ENCODE measurements around the gene OPA1. TPM values are rescaled to one million over a fixed set of nuclear protein-coding genes. Genes with fewer than 3 reads are reported as not detected.

Gene OPA1
- total and polyA plus RNA-seq, 2 experiments from 2014 or later: 24.9 to 89.9 TPM

DNA sequence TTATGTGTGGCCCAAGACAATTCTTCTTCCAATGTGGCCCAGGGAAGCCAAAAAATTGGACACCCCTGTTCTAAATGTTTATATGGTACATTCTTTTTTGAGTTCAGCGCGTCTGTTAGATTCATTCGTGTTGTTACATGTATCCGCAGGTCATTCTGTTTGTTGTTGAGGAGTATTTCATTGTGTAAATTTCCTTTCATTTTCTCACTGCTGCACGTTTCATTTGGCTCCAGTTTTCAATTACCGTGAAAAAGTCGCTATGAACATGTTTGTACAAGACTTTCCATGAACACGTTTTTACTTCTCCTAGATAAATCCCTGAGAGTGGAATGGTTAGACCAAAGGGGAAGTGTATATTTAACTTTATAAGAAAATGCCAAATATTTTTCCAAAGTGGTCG is 7.5 kb upstream of the OPA1 start (continued):
- TF ChIP-seq, protein P1, sequence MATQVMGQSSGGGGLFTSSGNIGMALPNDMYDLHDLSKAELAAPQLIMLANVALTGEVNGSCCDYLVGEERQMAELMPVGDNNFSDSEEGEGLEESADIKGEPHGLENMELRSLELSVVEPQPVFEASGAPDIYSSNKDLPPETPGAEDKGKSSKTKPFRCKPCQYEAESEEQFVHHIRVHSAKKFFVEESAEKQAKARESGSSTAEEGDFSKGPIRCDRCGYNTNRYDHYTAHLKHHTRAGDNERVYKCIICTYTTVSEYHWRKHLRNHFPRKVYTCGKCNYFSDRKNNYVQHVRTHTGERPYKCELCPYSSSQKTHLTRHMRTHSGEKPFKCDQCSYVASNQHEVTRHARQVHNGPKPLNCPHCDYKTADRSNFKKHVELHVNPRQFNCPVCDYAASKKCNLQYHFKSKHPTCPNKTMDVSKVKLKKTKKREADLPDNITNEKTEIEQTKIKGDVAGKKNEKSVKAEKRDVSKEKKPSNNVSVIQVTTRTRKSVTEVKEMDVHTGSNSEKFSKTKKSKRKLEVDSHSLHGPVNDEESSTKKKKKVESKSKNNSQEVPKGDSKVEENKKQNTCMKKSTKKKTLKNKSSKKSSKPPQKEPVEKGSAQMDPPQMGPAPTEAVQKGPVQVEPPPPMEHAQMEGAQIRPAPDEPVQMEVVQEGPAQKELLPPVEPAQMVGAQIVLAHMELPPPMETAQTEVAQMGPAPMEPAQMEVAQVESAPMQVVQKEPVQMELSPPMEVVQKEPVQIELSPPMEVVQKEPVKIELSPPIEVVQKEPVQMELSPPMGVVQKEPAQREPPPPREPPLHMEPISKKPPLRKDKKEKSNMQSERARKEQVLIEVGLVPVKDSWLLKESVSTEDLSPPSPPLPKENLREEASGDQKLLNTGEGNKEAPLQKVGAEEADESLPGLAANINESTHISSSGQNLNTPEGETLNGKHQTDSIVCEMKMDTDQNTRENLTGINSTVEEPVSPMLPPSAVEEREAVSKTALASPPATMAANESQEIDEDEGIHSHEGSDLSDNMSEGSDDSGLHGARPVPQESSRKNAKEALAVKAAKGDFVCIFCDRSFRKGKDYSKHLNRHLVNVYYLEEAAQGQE (IDR thresholded peaks at IDR 0.05; ENCODE audit: unreplicated experiment): no peak

DNA sequence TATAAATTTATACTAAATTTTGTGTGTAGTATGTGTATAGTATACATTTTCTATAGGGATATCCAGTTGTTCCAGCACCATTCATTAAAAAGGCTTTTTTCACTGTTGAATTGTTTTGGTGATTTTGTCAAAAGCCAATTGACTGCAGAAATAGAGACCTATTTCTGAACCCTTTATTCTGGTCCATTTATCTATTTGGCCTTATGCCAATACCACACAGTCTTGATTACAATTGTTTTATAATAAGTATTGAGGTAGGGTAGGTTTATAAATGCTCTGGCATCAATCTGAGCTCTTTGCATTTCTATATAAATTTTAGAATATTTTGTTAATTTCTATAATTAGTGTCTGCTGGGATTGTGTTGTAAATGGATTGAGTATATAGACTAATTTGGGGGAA is 6.5 kb upstream of the OPA1 start:
- Histone ChIP-seq H3K4me3 (no peak overlapping the region), H3K36me3 (ENCODE audit: insufficient read depth) (no peaks in the 10 kb centered on the region), H2AFZ (no peak overlapping the region), H3K79me2 (replicated peaks; ENCODE audit: insufficient read depth) (no peaks in the 10 kb centered on the region), H3K9me2 (ENCODE audit: insufficient read depth) (no peaks in the 10 kb centered on the region), H3K27ac (ENCODE audit: low read depth) (no peak overlapping the region), H3K4me1 (ENCODE audit: insufficient read depth) (no peaks in the 10 kb centered on the region), H3F3A (replicated peaks; ENCODE audit: low read depth) (no peaks in the 10 kb centered on the region), H4K20me1 (replicated peaks; ENCODE audit: insufficient read depth) (no peaks in the 10 kb centered on the region), H3K4me2 (no peak overlapping the region), H3K27me3 (ENCODE audit: insufficient read depth) (no peaks in the 10 kb centered on the region)
- no peaks in the 10 kb centered on the region for H3K36me3 Mint-ChIP-seq (ENCODE audit: low read depth)
- ATAC-seq (no peak), DNase-seq (ENCODE audit: low spot score) (no peak)
- H3K27ac Mint-ChIP-seq: no peak overlapping the region
- no peaks in the 10 kb centered on the region for H3K27me3 Mint-ChIP-seq (ENCODE audit: insufficient read depth, low read depth, poor library complexity)
- peaks cover 8% of the 10 kb centered on the region for H3K4me1 Mint-ChIP-seq
- no peak overlapping the region for H3K4me3 Mint-ChIP-seq
- no peaks in the 10 kb centered on the region for H3K9me3 Mint-ChIP-seq
- TF ChIP-seq JUNB (IDR thresholded peaks at IDR 0.05; ENCODE audit: unreplicated experiment): no peak
- no peak for TF ChIP-seq CREB1 (CRISPR knock-in tag; IDR thresholded peaks at IDR 0.05; ENCODE audit: low read depth)
- TF ChIP-seq, protein P2, sequence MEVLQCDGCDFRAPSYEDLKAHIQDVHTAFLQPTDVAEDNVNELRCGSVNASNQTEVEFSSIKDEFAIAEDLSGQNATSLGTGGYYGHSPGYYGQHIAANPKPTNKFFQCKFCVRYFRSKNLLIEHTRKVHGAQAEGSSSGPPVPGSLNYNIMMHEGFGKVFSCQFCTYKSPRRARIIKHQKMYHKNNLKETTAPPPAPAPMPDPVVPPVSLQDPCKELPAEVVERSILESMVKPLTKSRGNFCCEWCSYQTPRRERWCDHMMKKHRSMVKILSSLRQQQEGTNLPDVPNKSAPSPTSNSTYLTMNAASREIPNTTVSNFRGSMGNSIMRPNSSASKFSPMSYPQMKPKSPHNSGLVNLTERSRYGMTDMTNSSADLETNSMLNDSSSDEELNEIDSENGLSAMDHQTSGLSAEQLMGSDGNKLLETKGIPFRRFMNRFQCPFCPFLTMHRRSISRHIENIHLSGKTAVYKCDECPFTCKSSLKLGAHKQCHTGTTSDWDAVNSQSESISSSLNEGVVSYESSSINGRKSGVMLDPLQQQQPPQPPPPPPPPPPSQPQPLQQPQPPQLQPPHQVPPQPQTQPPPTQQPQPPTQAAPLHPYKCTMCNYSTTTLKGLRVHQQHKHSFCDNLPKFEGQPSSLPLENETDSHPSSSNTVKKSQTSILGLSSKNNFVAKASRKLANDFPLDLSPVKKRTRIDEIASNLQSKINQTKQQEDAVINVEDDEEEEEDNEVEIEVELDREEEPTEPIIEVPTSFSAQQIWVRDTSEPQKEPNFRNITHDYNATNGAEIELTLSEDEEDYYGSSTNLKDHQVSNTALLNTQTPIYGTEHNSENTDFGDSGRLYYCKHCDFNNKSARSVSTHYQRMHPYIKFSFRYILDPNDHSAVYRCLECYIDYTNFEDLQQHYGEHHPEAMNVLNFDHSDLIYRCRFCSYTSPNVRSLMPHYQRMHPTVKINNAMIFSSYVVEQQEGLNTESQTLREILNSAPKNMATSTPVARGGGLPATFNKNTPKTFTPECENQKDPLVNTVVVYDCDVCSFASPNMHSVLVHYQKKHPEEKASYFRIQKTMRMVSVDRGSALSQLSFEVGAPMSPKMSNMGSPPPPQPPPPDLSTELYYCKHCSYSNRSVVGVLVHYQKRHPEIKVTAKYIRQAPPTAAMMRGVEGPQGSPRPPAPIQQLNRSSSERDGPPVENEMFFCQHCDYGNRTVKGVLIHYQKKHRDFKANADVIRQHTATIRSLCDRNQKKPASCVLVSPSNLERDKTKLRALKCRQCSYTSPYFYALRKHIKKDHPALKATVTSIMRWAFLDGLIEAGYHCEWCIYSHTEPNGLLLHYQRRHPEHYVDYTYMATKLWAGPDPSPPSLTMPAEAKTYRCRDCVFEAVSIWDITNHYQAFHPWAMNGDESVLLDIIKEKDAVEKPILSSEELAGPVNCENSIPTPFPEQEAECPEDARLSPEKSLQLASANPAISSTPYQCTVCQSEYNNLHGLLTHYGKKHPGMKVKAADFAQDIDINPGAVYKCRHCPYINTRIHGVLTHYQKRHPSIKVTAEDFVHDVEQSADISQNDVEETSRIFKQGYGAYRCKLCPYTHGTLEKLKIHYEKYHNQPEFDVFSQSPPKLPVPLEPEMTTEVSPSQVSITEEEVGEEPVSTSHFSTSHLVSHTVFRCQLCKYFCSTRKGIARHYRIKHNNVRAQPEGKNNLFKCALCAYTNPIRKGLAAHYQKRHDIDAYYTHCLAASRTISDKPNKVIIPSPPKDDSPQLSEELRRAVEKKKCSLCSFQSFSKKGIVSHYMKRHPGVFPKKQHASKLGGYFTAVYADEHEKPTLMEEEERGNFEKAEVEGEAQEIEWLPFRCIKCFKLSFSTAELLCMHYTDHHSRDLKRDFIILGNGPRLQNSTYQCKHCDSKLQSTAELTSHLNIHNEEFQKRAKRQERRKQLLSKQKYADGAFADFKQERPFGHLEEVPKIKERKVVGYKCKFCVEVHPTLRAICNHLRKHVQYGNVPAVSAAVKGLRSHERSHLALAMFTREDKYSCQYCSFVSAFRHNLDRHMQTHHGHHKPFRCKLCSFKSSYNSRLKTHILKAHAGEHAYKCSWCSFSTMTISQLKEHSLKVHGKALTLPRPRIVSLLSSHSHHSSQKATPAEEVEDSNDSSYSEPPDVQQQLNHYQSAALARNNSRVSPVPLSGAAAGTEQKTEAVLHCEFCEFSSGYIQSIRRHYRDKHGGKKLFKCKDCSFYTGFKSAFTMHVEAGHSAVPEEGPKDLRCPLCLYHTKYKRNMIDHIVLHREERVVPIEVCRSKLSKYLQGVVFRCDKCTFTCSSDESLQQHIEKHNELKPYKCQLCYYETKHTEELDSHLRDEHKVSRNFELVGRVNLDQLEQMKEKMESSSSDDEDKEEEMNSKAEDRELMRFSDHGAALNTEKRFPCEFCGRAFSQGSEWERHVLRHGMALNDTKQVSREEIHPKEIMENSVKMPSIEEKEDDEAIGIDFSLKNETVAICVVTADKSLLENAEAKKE (CRISPR knock-in tag; IDR thresholded peaks at IDR 0.05): no peak
- no peak for TF ChIP-seq EZH2 (IDR thresholded peaks at IDR 0.05; ENCODE audit: low read depth, unreplicated experiment)
- TF ChIP-seq POLR2AphosphoS5 (IDR thresholded peaks at IDR 0.05; ENCODE audit: low read depth): no peak
- TF ChIP-seq ZNF331 (CRISPR knock-in tag; IDR thresholded peaks at IDR 0.05; ENCODE audit: low read depth): no peak
- TF ChIP-seq STAT1 (IDR thresholded peaks at IDR 0.05; ENCODE audit: unreplicated experiment): no peak
- no peak for TF ChIP-seq ZNF114 (CRISPR knock-in tag; IDR thresholded peaks at IDR 0.05)
- no peak for TF ChIP-seq CTCF (conservative IDR thresholded peaks at IDR 0.05; ENCODE audit: low read depth in 2 of 2)
- TF ChIP-seq ETS1 (IDR thresholded peaks at IDR 0.05): no peak
- TF ChIP-seq NANOG (IDR thresholded peaks at IDR 0.05; ENCODE audit: borderline replicate concordance): no peak

Measured in GM23338 (cell line).